Measurements from ENCODE around the gene CYP4F2.

- TF ChIP-seq EZH2 (IDR thresholded peaks at IDR 0.05; ENCODE audit: insufficient read depth, poor library complexity, severe bottlenecking): no peak
- no peak for TF ChIP-seq EZH2phosphoT487 (IDR thresholded peaks at IDR 0.05; ENCODE audit: insufficient read depth, low read depth)
These were observed 30.4 kb upstream of the CYP4F2 start for GRCh38 chr19:15928321-15928720.
